Fibroblast of the conjunctiva (primary cell): ENCODE results near the gene DIABLO.
"Not testable (repeated sequence)": the region's sequence is repeated elsewhere in the genome, so short reads cannot be mapped to it uniquely, and the experiment has no call there.

Experiments
- DNase-seq: peaks from one replicate; pipeline ENCODE4 v3.0.0-alpha.2; 2010; ENCODE audit warnings: low read depth

The DIABLO gene

GRCh38 chr12:122208073-122208820 lies 17.6 kb downstream of the DIABLO start:
- DNase-seq: no peak

- DNase-seq: no peak
Measured at GRCh38 chr12:122207391-122207790, 18.5 kb downstream of the DIABLO start.

- DNase-seq: no peak
Measured at GRCh38 chr12:122206976-122207375, 18.9 kb downstream of the DIABLO start.

- DNase-seq: no peak
Measured at GRCh38 chr12:122206111-122206881, 19.6 kb downstream of the DIABLO start.

GRCh38 chr12:122205053-122205925 lies 20.6 kb downstream of the DIABLO start:
- no peak for DNase-seq

GRCh38 chr12:122204167-122205052 lies 21.4 kb downstream of the DIABLO start:
- no peak for DNase-seq

GRCh38 chr12:122203301-122204166 lies 22.3 kb downstream of the DIABLO start, which contains the start of gene B3GNT4:
Gene B3GNT4 (plus strand): TSS chr12:122203709. CDS start chr12:122204619, 910 bp downstream.
- no peak for DNase-seq

GRCh38 chr12:122202811-122203210 lies 23.0 kb downstream of the DIABLO start:
- DNase-seq: not testable (repeated sequence)

- DNase-seq: no peak
Measured at GRCh38 chr12:122202017-122202416, 23.8 kb downstream of the DIABLO start.

GRCh38 chr12:122201381-122201780 lies 24.5 kb downstream of the DIABLO start:
- DNase-seq: no peak

- DNase-seq: no peak
Measured at GRCh38 chr12:122200541-122201175, 25.2 kb downstream of the DIABLO start.

GRCh38 chr12:122199484-122200355 lies 26.1 kb downstream of the DIABLO start:
- no peak for DNase-seq

- DNase-seq: no peak
Measured at GRCh38 chr12:122197612-122197966, 28.3 kb downstream of the DIABLO start.

GRCh38 chr12:122195405-122195804 lies 30.4 kb downstream of the DIABLO start:
- DNase-seq: no peak

- DNase-seq: no peak
Measured at GRCh38 chr12:122194804-122195203, 31.0 kb downstream of the DIABLO start.

GRCh38 chr12:122192441-122192840 lies 33.4 kb downstream of the DIABLO start:
- no peak for DNase-seq

- peak; percentile 18 for DNase-seq
Measured at GRCh38 chr12:122190842-122191668, 34.8 kb downstream of the DIABLO start.
